ENCODE data around the gene SMG6. TPM values are rescaled to one million over a fixed set of nuclear protein-coding genes. Genes with fewer than 3 reads are reported as not detected.
A peak's percentile ranks its signal among the peaks of the same experiment; 100 is the strongest.
"Not testable (repeated sequence)": the region's sequence is repeated elsewhere in the genome, so short reads cannot be mapped to it uniquely, and the experiment has no call there.

Gene SMG6
- total RNA-seq, 1 donor from 2014 or later = 21.0 TPM

DNA sequence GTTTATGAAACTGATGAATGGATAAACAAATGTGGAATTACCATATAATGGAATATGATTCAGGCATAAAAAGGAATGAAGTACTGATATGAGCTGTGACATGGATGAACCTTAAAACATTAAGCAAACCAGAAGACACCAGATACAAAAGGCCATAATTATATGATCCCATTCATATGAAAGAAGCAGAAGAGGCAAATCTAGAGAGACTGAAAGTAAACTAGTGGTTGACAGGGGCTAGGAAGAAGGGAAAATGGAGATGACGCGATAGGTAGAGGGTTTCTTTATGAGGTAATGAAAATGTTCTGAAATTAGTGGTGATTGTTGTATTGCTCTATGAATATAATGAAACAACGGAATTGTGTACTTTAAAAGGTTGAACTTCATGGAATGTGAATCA is 160.3 kb downstream of the SMG6 start:
- intact Hi-C loops (cut with DNase I) = no loop called here
- no peak for ATAC-seq
- DNase-seq (ENCODE audit: missing footprints) = no peak

DNA sequence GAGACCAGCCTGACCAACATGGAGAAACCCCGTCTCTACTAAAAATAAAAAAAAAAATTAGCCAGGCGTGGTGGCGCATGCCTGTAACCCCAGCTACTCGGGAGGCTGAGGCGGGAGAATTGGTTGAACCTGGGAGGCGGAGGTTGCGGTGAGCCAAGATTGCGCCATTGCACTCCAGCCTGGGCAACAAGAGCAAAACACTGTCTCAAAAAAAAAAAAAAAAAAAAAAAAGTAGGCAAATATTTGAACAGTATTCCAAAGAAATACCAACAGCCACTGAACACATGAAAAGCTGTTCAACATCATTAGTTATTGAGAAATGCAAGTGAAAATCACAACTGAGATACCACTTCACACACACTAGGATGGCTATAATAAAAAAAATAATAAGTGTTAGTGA is 160.9 kb downstream of the SMG6 start:
- intact Hi-C loops (cut with DNase I); ATAC-seq: not testable (repeated sequence)

DNA sequence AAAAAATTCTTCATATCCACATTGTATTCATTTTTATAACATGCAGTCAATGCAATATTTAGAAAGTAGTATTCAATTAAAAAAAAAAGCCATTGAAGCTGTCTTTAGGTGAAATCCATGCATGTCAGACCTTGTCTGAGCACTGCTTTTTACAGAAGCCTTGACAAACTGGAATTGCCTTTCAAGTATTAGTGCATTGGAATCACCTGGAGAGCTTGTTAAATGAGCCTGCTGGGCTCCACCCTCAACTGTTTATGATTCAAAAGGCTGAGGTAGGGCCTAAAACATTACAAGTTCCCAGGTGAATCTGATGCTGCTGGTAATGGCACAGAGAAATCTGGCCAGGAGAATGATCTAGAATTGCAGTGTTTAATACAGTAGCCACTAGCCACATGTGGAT is 162.9 kb downstream of the SMG6 start:
- intact Hi-C loops (cut with DNase I) = no loop called here
- DNase-seq (ENCODE audit: missing footprints) (no peak), ATAC-seq (no peak)

More for the DNA sequence above, 160.9 kb downstream of the SMG6 start:
- not testable (repeated sequence) for DNase-seq (ENCODE audit: missing footprints)

DNA sequence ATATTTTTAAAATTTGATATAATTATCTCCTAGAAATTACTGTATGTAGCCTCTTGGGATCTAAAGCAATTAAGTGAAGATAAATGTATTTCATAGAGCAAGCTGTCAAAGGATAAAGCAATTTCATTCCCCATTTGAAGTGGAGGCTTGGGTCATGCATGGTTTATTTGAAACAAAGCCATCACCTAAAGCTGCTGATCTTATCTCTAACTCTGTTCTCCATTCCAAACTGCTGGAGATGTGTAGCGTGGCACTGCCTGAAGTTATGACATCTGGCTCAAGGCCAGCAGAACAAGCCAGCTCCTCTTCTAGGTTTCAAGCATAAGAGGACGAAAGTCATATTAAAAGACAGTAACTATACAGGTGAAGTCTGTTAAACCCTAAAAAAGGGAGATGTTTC is 164.8 kb downstream of the SMG6 start:
- intact Hi-C loops (cut with DNase I) = no loop called here
- peak; percentile 71 for ATAC-seq
- DNase-seq (ENCODE audit: missing footprints) = no peak

DNA sequence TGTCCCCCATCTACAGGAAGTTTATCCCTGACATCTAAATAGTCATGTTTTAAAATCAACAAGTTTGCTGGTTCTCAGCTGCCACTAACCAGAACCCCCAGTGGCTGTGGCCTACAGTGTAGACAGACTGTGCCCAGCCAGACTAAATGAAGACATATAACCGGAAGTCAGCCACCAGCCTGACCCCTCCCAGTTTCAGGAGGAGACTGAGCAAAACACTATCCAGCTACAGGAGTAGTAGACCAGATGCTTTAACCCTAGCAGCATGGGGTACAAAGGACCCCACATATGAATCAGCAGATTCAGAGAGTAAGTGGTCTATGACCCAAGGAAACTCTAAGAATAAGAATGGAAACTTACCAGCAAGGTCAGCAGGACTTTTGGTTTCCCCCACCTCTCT is 165.3 kb downstream of the SMG6 start:
- intact Hi-C loops (cut with DNase I) = no loop called here
- ATAC-seq = peak; percentile 54
- no peak for DNase-seq (ENCODE audit: missing footprints)

DNA sequence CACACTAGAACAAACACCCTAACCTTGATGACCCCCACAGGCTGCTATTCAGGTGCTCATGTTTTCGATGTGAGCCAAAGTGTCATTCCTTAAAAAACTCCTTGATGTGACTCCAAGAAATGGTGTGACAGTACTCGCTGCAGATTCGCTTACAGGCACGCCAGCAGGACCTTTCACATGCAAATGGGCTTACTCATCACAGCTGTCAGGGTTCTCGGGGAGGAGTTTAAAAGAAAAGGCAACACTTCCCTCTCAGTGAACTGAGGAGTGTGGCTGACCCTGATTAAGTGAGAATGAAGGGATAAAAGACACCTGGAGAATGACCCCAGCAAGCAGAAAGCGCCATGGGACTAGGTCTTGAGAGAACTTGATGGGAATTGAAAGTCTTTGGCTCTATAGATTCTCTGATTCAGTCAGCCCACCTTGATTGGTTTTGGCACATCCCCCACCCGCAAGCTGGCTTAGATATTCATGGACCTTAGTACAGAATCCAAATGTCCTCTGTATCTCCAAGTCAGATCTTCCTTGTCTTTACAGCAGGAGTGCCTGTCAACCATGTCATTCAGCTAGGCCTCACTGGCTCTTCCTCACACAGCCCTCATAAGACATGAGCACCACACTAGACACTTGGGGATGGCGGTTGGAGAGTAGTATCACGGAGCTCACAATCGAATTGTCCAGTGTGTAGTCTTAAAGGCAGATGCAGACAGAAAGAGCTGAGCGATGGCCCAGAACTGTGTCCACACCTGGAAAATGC is 166.1 kb downstream of the SMG6 start:
- no peak for DNase-seq (ENCODE audit: missing footprints)
- intact Hi-C loops (cut with DNase I) = no loop called here
- no peak for ATAC-seq

DNA sequence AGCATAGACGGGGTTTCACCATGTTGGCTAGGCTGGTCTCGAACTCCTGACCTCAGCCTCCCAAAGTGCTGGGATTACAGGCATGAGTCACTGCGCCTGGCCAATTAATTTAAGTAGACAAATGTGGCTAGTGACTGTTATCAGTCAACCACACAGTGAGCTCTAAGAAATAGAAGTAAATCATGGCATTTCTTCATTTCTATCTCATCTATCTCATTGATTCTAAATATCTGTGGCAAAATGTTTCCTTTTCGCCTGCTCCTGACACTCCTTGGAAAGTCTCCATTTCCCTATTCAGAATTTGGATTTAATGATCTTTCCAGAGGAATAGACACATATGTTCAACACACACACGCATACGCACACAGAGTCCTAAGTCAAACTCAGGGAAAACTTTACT is 167.3 kb downstream of the SMG6 start:
- intact Hi-C loops (cut with DNase I) = no loop called here
- DNase-seq (ENCODE audit: missing footprints) = no peak
- ATAC-seq = no peak

DNA sequence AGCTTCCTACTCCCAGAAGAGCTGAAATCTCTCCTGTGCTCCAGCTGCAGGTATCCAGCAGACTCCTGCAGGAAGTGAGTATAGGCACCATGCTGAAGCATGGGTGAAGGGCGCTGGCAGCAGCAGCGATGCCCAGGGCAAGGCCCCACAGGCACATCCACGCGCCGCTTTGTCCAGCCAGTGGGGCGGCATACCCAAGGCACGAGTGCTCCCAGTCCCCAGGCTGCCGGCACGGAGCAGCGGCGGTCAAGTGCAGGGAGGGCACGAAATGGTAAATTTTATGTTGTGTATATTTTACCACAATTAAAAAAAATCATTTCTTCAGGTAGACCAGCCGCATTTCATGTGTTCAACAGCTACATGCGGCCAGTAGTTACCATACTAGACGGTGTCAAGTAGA is 175.6 kb downstream of the SMG6 start:
- intact Hi-C loops (cut with DNase I) = loop anchor here (10.0 kb wide), 1 partner anchor 47 kb away; no protein-coding TSS in a partner anchor
- ATAC-seq = no peak
- DNase-seq (ENCODE audit: missing footprints) = no peak

DNA sequence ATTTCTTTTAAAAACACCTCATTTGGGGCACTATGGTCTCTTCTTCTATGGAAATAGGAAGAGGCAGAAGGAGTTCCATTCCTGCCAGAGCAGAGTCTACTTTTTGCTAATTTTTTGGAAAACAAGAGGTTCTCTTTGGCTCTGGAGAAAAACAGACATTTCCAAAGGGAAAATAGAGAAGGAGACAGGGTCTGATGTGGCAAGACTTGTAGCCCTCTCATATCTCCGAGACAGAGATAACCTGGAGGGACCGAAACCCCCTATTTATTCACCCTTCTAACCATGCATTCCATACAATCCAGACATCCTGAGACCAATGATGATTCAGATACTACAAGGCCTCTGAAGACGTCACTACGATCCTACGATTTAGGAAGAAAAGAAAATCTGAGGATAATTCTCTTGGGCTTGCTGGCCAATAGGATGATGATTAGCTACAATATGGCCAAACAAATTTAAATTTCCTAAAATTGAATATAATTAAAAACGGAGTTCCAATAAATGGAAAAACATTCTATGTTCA is 178.5 kb downstream of the SMG6 start:
- ATAC-seq = no peak
- intact Hi-C loops (cut with DNase I) = loop anchor here (10.0 kb wide), 1 partner anchor 50 kb away; no protein-coding TSS in a partner anchor

DNA sequence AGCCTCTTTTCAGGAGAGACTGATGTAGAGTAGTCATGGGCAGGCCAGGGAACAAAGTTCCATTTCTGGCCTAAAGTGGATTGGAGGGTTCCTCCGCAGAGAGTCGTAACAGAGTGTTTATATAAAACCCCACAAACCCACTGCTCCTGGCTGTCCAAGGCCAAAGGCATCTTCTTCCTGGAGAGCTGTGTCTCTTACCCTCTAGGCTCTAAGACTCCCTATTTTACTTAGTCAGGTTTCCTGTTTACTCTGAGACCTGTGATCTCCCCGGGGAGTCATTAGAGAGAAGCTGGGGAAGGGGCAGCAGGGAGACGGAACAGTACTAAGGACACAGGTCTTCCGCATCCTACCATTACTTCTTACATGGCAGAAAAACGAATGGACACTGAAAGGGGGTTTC is 179.2 kb downstream of the SMG6 start:
- intact Hi-C loops (cut with DNase I) = loop anchor here (5.0 to 10.0 kb wide), 3 partner anchors 50 to 108 kb away; partner anchors contain the start of gene HIC1
- ATAC-seq (no peak), DNase-seq (ENCODE audit: missing footprints) (no peak)

More for the DNA sequence above, 178.5 kb downstream of the SMG6 start:
- DNase-seq (ENCODE audit: missing footprints) = no peak

DNA sequence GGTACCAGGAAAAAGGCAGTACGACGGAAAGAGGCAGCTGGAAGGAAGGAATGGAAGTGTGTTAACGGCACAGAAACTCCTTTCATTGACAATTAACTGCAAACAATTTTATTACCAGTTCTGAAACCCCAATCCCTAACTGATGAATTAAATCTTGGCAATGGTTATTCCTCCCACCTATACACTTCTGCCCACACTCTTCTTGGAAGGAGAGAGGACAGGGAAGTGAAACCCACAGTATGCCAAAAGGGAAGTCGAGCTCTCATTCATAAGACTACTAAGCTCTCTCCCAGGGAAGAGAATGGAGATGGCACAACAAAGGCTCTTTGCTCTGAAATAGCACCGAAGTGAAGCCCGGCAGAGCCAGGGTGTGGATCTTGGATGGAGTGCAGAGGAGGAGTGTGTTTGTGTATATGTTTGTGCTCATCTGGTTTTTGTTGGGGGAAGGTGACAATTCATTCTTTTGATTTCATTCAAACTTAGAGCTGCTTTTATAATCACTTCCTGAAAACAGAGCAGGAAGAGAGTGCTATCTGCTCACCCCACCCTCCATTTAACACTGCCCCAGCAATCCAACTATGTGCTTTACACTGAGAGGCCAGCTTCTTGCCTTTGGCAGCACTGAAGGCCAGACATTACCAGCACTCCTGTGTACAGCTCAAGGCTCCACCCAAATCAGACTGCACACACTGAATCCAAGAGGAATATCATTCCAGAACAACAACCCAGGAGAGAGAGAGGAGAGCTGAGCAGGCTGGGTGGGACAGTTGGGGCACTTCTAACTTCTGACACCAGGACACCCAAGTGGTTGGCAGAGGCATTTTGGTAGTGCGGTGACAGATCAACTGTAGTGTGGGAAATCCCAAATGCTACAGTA is 180.0 kb downstream of the SMG6 start:
- DNase-seq (ENCODE audit: missing footprints) (no peak), ATAC-seq (peak; percentile 79)
- intact Hi-C loops (cut with DNase I) = loop anchor here (5.0 to 10.0 kb wide), 3 partner anchors 51 to 109 kb away; partner anchors contain the start of gene HIC1

DNA sequence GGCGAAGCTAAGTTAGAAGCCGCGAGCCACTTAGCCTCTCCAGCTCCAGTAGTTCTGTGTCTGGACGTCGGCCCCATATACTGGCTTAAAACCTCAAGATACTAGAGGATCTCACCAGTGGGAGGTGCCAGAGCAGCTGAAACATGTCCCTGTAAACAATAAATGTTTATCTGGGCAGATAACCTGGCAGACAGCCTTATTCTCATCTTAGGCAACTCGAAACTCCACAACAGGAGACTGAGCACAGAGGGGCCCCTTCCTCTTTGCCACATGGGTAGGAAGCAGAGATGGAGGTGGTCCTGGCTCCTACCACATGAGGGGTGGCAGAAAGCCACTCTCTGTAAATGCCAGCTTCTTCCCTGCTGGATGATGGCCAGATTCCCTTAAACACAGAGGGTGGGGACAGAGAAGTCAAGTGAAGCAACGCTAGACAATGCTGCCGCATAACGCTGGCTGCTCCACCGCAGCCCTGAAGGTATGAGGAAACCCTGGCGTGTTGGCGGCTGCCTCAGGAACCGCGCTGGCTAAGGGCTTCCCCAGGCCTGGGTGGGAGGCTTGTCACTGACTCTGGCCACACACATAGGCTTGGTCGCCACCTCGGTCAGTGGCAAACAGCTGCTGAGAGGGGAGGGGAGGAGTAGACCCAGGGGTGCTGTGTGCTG is 180.8 kb downstream of the SMG6 start:
- intact Hi-C loops (cut with DNase I) = loop anchor here (5.0 to 10.0 kb wide), 3 partner anchors 52 to 110 kb away; partner anchors contain the start of gene HIC1
- ATAC-seq (peak; percentile 75), DNase-seq (ENCODE audit: missing footprints) (peak; percentile 85)

DNA sequence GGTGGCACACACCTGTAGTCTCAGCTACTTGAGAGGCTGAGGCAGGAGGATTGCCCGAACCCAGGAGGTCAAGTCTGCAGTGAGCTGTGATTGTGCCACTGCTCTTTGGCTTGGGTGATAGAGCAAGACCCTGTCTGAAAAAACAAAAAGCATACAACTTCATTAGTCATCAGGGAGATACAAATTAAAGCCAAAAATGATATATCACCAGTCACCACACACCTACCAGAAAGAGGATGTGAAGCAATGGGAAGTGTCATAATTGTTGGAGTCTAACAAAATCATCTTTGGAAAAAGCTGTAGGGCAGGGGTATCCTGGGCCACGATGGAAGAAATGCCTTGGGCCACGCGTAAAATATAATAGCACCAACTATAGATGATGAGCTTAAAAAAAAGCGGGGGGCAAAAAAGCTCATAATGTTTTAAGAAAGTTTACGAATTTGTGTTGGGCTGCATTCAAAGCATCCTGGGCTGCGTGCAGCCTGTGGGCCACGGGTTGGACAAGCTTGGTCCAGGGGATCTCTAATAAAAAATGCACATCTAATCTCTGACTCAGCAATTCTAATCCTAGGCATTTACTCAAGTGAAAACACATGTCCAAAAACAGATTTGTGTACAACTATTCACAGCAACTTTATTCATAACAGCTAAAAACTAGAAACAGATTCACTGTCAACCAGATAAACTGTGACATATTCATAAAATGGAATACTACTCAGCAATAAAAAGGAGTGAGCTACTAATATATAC is 182.8 kb downstream of the SMG6 start:
- DNase-seq (ENCODE audit: missing footprints) (no peak), ATAC-seq (no peak)
- intact Hi-C loops (cut with DNase I) = loop anchor here (5.0 to 10.0 kb wide), 3 partner anchors 54 to 112 kb away; partner anchors contain the start of gene HIC1

DNA sequence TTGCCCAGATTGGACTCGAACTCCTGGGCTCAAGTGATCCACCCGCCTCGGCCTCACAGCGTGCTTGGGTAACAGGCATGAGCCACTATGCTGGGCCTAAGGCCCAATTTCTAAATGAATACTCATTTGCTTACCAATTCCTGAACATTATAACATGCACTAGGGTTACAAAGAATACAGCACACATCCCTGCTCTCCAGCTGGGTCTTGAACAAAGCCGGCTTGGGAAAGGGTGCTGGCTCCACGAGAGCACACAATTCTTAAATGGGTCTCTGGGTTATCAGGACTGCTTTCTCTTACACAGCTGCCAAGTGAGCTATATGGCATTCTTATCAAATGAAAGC is 190.3 kb downstream of the SMG6 start:
- ATAC-seq (no peak), DNase-seq (ENCODE audit: missing footprints) (no peak)
- intact Hi-C loops (cut with DNase I) = no loop called here

DNA sequence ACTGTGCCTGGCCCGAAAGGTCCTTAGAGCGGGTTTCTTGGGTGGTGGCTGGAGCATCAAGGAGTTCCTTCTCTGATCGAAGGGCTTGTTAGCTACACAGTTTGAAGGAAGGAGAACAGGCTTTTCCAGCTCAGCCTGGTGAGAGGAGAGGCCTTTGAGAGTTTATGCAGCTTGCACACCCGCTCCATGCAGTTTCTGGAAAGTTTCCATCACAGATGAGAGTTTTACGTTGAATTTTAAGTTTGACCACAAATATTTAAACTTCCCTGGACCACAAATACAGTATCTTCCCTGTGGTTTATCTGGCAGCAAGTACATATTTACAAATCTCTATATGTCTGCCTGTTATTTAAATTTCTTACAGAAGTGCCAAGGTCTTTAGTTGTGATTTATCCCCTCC is 191.9 kb downstream of the SMG6 start:
- intact Hi-C loops (cut with DNase I) = no loop called here
- ATAC-seq (no peak), DNase-seq (ENCODE audit: missing footprints) (no peak)

DNA sequence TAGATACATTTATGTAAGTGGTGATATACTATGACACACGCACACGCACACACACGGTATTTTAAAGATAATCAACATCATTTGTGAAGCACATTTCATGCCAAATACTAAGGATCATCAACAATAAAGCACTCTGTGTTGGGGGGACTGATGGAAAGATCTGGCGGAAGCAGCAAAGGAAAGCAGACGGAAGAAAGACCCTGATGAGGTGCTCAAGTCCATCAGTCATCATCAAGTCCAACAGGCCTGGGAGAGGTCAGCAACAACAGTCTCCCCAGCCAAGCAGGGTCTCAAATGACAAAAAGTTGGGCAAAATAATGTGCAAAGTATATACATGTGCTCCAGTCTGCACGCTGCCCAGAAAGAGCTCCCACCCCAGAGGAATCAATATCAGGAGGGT is 193.1 kb downstream of the SMG6 start:
- intact Hi-C loops (cut with DNase I) = no loop called here
- ATAC-seq (no peak), DNase-seq (ENCODE audit: missing footprints) (no peak)

DNA sequence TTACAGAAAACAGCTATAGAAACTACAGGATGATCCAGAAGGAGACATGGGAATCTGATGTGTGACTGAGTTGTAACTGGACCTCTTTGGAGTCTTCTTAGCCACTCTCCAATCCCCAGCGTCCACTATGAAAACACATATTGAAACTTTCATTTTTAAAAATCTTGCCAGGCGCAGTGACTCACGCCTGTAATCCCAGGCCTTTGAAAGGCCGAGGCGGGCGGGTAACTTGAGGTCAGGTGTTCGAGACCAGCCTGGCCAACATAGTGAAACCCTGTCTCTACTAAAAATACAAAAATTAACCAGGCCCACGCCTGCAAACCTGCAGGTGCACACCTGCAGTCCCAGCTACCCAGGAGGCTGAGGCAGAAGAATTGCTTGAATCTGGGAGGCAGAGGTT is 195.4 kb downstream of the SMG6 start:
- intact Hi-C loops (cut with DNase I) = no loop called here
- DNase-seq (ENCODE audit: missing footprints) (no peak), ATAC-seq (no peak)

DNA sequence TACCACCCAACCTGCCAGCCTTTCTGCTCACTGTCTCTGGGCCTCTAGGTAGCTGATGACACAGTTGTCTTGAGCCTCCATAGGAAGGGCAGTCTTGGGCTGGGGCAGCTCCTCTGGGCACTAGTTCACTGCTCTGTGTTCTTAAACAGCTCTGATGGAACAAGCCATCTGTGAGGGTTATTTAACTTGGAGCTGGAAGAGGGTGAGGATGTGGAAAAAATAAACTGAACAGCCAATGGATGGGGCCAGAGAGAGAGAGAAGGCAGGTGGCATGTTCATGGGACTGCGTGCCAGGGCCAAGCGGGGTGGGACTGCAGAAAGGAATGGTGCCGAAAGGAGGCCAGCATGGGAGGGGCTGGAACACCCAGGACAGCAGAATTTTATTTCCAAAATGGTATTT is 196.1 kb downstream of the SMG6 start:
- ATAC-seq (peak; percentile 42), DNase-seq (ENCODE audit: missing footprints) (no peak)
- intact Hi-C loops (cut with DNase I) = no loop called here

All from Right ventricle myocardium inferior (tissue), 1 donor.